Type B pancreatic cell (in vitro differentiated cells): Measurements from ENCODE around the gene PER3. TPM values are rescaled to one million over a fixed set of nuclear protein-coding genes. Genes with fewer than 3 reads are reported as not detected.

ENCODE experiments used
- DNase-seq: peaks from one replicate; pipeline ENCODE4 v3.0.0; 2021; ENCODE audit warnings: mixed read lengths; ENCODE audit not compliant: unreplicated experiment; ENCODE audit errors: extremely low spot score
- H3K27ac Mint-ChIP-seq: 2 replicates; pipeline ENCODE4 v1.8.0; 2021; ENCODE audit warnings: mild to moderate bottlenecking, mixed read lengths
- H3K27me3 Mint-ChIP-seq: 2 replicates; pipeline ENCODE4 v1.8.0; 2021; ENCODE audit warnings: mixed read lengths
- H3K36me3 Mint-ChIP-seq: 2 replicates; pipeline ENCODE4 v1.8.0; 2021; ENCODE audit warnings: mixed read lengths
- H3K4me1 Mint-ChIP-seq: one replicate; pipeline ENCODE4 v1.8.0; 2021; ENCODE audit warnings: mixed read lengths; ENCODE audit not compliant: unreplicated experiment
- H3K4me3 Mint-ChIP-seq: 2 replicates; pipeline ENCODE4 v1.8.0; 2021; ENCODE audit warnings: mild to moderate bottlenecking, mixed read lengths
- H3K9me3 Mint-ChIP-seq: 2 replicates; pipeline ENCODE4 v1.8.0; 2021; ENCODE audit warnings: mixed read lengths
- total RNA-seq: library from RNA; stranded (reverse); gene quantifications from 2 replicates; pipeline ENCODE4 v1.2.1, GENCODE V29; 2021; ENCODE audit warnings: low replicate concordance
- TF ChIP-seq, protein P1 (sequence below): fragments of 200-600 bp; sonication (generic); conservative IDR thresholded peaks from 2 replicates; pipeline ENCODE4 v1.5.0; 2021; ENCODE audit warnings: antibody characterized with exemption, mild to moderate bottlenecking

Gene PER3
- total RNA-seq, 1 donor from 2014 or later, result 7.1 TPM

DNA sequence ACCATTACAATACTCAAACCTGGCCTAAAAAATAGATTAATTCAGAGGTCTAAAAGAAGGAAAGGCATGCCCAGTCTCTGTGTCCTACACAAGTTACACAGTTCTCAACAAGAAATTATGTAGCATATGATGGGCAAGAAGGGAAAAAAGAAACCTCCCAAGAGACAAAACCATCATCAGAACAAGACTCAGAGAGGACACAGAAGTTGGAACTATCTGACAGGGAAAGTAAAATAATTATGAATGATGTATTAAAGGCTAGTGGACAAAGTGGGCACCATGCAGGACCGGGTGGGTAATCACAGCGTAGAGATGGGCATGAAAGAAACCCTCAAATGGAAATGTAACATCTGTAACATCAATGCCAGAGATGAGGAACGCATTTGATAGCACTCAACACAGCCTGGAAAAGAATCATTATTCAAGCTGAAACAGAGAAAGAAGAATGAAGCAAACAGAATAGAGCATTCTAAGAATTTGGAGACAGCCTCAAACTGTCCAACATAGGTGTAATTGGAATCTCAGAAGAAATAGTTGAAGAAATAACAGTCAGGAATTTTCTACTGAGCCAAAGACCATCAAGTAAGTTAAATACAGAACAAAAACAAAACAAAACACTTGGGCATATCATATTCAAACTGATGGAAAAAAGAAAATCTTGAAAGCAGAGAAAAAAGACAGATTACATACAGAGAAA, 29.7 kb downstream of the PER3 start:
- Mint-ChIP-seq H3K27ac (no peak overlapping the region), H3K27me3 (no peaks in the 10 kb centered on the region), H3K36me3 (peaks cover 29% of the 10 kb centered on the region), H3K4me1 (no peaks in the 10 kb centered on the region), H3K4me3 (no peak overlapping the region), H3K9me3 (peaks cover 8% of the 10 kb centered on the region)
- TF ChIP-seq, protein P1, sequence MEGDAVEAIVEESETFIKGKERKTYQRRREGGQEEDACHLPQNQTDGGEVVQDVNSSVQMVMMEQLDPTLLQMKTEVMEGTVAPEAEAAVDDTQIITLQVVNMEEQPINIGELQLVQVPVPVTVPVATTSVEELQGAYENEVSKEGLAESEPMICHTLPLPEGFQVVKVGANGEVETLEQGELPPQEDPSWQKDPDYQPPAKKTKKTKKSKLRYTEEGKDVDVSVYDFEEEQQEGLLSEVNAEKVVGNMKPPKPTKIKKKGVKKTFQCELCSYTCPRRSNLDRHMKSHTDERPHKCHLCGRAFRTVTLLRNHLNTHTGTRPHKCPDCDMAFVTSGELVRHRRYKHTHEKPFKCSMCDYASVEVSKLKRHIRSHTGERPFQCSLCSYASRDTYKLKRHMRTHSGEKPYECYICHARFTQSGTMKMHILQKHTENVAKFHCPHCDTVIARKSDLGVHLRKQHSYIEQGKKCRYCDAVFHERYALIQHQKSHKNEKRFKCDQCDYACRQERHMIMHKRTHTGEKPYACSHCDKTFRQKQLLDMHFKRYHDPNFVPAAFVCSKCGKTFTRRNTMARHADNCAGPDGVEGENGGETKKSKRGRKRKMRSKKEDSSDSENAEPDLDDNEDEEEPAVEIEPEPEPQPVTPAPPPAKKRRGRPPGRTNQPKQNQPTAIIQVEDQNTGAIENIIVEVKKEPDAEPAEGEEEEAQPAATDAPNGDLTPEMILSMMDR, result no peak
- no peak for DNase-seq

DNA sequence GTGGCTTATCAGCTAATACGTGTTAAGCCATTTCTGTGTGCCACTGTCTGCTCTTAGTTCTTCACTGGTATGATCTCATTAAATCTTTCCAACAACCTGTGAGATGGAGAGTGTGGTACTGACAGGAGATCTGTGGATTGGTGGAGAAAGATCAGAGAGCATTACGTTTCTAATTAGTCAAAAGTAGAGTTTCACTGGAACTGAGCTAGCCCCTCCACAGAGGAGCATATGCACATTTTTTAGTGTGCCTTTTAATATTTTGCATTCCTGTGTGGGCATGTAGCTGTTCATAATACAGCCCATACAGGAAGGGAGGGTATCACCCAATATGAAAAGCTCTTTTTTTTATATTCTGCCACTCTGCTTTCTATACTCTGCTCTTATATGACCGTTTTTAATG, 37.2 kb downstream of the PER3 start:
- TF ChIP-seq, protein P1, result no peak
- no peaks in the 10 kb centered on the region for H3K27me3 Mint-ChIP-seq
- H3K4me3 Mint-ChIP-seq, result no peak overlapping the region
- peaks cover 4% of the 10 kb centered on the region for H3K36me3 Mint-ChIP-seq
- DNase-seq, result no peak
- no peak overlapping the region for H3K27ac Mint-ChIP-seq
- no peaks in the 10 kb centered on the region for H3K9me3 Mint-ChIP-seq
- H3K4me1 Mint-ChIP-seq, result no peaks in the 10 kb centered on the region

DNA sequence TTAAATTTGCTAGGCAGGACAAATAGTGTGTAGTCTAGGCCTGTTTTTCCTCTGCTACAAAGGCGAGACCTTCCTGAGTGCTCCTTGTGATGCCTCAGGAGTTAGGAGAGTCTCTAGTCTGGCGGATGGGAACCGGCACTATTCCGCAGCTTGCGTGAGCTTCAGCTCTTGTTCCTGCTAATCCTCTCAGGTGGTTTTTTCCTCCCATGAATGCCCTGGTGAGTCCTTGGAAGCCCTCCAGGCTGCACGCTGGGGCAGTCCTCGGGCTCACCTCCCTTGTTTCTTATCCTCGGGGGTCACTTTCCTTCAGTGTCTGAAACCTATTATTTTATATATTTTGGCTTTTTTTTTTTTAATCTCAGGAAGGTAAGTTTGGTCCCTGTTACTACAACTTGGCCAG, 40.6 kb downstream of the PER3 start:
- Mint-ChIP-seq H3K27me3 (no peaks in the 10 kb centered on the region), H3K4me3 (no peak overlapping the region), H3K36me3 (peaks cover 4% of the 10 kb centered on the region), H3K4me1 (no peaks in the 10 kb centered on the region), H3K27ac (no peak overlapping the region), H3K9me3 (no peaks in the 10 kb centered on the region)
- TF ChIP-seq, protein P1, result no peak
- no peak for DNase-seq

DNA sequence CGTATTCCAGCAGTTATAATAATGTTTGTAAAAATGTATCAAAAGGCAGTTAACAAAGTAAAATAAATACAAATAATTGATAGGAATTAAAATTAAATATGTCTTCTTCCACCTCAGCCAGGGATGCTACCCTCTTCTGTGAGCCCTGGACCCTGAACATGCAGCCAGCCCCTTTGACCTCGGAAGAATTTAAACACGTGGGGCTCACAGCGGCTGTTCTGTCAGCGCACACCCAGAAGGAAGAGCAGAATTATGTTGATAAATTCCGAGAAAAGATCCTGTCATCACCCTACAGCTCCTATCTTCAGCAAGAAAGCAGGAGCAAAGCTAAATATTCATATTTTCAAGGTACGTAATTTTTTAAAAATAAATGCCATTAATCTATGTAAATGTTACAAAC, 42.3 kb downstream of the PER3 start:
- Mint-ChIP-seq H3K4me3 (no peak overlapping the region), H3K9me3 (no peaks in the 10 kb centered on the region), H3K27me3 (no peaks in the 10 kb centered on the region), H3K27ac (no peak overlapping the region), H3K36me3 (no peaks in the 10 kb centered on the region), H3K4me1 (no peaks in the 10 kb centered on the region)
- TF ChIP-seq, protein P1, result no peak
- DNase-seq, result no peak

DNA sequence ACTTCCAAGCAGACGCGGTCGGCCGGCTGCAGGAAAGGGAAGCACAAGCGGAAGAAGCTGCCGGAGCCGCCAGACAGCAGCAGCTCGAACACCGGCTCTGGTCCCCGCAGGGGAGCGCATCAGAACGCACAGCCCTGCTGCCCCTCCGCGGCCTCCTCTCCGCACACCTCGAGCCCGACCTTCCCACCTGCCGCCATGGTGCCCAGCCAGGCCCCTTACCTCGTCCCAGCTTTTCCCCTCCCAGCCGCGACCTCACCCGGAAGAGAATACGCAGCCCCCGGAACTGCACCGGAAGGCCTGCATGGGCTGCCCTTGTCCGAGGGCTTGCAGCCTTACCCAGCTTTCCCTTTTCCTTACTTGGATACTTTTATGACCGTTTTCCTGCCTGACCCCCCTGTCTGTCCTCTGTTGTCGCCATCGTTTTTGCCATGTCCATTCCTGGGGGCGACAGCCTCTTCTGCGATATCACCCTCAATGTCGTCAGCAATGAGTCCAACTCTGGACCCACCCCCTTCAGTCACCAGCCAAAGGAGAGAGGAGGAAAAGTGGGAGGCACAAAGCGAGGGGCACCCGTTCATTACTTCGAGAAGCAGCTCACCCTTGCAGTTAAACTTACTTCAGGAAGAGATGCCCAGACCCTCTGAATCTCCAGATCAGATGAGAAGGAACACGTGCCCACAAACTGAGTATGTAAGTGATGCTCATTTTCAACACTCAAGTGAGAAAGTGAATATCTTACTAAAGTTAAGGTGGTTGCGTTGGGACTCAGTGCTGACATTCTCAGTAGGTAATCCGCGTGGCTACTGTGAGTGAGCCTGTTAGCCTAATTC, 43.2 kb downstream of the PER3 start:
- Mint-ChIP-seq H3K27ac (no peak overlapping the region), H3K4me1 (no peaks in the 10 kb centered on the region), H3K9me3 (no peaks in the 10 kb centered on the region), H3K27me3 (no peaks in the 10 kb centered on the region), H3K36me3 (no peaks in the 10 kb centered on the region), H3K4me3 (no peak overlapping the region)
- TF ChIP-seq, protein P1, result no peak
- no peak for DNase-seq
